NCI-H460 (cell line): ENCODE data around the gene LYVE1. TPM values are rescaled to one million over a fixed set of nuclear protein-coding genes. Genes with fewer than 3 reads are reported as not detected.
"Not testable (repeated sequence)": the region's sequence is repeated elsewhere in the genome, so short reads cannot be mapped to it uniquely, and the experiment has no call there.

Experiments used
- DNase-seq: peaks from one replicate; pipeline ENCODE4 v3.0.0-alpha.2; 2016; ENCODE audit warnings: low read depth; ENCODE audit errors: extremely low read depth
- polyA plus RNA-seq: library from polyadenylated mRNA; depleted of rRNA; stranded (reverse); fragments of >200 nt; gene quantifications from 2 replicates; pipeline ENCODE4 v1.2.3, GENCODE V29; 2014; cell fraction: nucleus; rRNA removed
- total RNA-seq: library from RNA; depleted of rRNA; stranded (reverse); fragments of >200 nt; shearing (Covaris generic); gene quantifications from 2 replicates; pipeline ENCODE4 v1.2.3, GENCODE V29; 2014; rRNA removed

LYVE1 gene, protein sequence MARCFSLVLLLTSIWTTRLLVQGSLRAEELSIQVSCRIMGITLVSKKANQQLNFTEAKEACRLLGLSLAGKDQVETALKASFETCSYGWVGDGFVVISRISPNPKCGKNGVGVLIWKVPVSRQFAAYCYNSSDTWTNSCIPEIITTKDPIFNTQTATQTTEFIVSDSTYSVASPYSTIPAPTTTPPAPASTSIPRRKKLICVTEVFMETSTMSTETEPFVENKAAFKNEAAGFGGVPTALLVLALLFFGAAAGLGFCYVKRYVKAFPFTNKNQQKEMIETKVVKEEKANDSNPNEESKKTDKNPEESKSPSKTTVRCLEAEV
- total RNA-seq, result not detected in 2 replicates
- not detected in 2 replicates for polyA plus RNA-seq

DNA sequence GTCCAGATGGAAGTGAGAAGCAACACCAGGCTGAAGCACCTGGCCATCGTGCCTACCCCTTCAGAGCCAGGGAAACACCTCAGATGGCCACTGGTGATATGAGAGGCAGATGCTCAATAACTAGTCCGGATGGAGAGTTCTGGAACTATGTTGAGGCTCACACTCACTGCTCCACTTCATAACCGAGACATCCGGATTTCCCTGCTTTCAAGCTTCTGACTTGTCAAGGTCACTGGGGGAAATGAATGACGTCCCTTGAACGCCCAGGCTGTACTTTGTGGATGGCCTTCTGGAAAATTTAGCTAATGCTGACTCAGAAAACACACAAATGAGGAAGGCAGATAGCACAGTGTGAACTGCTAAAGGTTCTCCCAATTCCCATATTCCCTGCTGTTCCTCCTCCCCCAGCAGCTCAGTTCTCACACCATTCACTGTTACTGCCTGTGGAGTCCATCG, at the start of gene LYVE1:
Gene LYVE1, minus strand, starts transcription at position 180 of the 456 bp plus-strand sequence. Its CDS starts 133 bp downstream, at position 47.
- no peak for DNase-seq

DNA sequence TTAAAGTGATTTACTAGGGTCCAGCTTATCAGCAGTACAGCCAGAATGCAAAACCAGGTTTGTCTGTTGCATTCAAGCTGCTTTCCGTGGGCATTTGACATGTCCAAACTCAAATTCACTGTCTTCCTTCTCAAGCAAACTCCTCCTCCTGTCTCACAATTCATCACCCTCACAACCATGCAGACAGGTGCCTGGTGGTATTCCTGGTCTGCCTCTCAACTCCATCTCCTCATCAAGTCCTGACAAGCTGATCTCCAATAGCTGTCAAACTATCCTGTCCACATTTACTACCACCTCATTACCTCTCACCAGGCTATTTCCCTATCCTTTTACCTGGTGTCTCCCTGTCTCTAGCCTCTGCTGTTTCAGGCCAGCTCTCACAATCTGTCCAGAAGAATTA, 49.1 kb upstream of the LYVE1 start:
- no peak for DNase-seq

DNA sequence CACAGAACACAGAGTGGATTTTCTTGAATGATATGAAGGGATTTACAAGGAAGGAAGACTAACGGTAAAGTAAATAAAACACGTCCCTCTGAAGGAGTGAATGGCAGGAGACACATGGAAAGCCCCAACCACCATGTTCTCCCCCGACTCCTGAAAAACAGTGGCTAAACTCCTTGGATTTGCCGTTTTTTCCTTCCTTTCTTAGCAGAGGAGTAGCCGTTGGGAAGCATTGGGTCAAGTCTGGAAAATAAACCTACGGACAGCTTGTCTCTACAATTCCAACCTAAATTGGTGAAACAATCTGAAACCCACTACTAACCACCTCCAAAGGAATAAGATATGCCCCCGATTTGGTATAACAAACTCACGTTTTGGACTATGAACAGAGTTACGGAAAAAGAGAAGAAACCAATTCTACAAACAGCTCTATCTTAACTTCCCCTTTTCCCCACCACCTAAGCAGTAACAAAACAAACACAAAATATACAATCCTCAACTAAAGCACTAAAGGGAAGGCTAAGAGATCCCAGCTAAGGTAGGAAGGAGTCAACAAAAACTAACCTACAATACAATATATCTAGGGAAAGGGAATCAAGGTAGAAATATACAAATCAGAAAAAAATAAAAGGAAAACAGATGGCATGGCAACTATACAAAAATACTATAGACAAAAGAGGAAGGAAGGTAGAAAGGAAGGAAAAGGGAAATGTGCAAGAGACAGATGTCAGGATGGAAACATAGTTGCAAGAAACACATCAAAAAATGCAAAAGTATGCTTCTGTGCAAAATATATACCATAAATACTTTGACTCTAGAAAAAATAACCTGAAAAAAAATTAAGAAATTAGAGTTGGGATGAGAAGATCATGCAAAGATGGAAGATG, 43.8 kb upstream of the LYVE1 start:
- DNase-seq, result no peak

DNA sequence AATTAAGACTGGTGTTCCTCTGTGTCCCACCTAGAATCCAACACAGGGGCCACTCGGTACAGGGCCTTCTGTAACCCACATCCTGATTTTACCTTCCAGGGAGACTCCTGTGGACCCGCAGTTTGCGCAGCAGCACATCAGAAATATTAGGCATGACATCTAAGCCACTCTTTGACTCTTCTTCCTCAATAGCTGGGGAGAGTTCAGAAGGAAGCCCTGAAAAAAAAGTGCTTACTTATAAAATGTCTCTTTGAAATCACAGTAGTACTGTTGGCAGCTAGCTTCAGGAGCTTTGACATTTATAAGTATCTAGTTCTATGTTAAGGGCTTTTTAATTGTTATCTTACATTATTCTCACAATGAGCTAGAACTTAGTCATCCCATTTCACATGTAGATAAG, 41.2 kb upstream of the LYVE1 start:
- DNase-seq, result no peak

DNA sequence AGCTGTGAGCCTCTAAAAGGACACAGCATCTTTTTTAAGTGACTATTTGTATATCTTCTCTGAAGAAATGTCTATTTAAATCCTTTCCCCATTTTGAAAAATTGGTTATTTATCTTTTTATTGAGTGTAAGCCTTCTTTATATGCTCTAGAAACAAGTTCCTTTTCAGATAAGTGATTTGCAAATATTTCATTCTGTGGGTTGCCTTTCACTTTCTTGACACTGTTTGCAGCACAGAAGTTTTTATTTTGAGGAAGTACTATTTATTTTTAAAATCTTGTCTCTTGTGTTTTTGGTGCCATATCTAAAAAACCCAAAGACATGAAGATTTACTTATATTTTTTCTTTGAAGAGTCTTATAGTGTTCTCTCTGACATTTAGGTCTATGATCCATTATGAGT, 40.1 kb upstream of the LYVE1 start:
- no peak for DNase-seq

DNA sequence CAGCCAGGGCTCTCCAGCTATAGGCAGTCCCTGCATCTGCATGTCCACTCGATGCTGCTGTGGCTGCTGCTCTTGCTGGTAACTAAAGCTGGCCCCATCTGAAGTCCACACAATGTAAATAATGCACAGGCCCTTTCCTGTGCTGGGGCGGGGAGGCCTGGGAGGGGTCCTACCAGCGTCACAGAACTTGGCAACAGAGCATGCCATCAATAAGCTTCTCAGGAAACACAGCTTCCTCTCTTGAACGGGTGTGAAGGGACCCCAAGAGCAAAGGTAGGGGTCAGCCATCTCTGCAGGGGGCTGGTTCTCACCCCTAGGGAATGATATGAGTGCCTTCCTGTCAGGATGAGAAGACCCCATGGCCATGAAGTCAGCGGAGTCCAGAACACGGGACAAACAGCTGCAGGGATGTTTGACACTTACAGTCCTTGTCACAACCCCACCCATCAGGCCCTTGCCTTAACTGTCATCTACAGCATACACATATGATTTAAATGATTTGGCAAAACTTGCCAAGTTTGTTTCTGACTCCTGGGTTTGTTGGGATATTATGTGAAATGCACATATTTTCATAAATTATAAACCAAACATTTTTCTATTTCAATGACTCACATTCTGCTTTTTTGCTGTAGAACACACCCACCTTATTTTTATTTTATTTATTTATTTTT, 39.1 kb upstream of the LYVE1 start:
- no peak for DNase-seq

DNA sequence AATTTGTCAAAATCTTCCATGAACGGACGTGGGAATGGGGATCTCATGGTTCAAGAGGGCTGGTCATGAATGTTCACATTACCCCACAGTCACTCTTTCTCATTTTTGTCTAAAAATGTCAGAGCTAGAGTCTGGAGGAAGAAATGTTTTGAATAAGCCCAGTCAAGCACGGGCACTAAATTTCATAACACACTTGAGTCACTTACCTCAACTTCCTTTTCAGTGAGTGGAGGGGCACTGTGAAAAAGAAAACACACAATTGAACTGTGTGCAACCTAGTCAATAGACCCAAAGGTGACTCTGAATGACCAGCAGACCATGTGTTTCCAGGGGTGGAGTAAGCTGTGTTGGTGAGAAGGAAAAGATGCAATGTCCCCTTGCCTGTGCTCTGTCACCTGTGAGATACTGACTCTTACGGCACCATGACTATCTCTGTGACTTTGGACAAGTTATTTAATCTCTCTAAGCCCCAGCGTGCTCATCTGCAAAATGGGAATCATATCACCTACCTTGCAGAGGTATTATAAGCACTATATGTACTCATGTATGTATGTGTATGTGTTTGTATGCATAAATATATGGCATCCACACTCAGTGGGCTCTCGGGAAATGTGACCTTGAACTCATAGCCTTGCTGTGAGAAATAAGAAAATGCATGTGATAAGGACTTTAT, 38.2 kb upstream of the LYVE1 start:
- DNase-seq, result no peak

DNA sequence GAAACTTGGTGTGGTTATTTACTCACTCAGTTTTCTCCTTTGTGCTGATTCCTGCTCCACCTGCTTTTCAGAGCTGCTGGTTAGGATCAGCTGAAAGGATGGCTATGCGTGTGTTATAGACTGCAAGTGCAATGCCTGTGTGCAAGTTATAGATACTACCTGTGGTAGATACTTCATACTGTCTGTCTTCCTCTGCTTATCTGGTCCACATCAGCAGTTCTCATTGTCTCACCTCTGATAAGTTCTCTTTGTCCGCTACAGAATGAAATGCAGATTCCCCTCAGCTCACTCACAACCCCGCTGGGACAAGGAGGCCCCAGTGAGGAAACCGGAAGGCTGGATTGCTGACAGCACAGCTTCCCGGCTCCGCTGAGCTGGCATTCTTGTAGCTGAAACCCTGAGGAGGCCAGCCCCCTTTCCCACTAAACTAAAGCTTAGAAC, 37.5 kb upstream of the LYVE1 start:
- DNase-seq, result no peak

DNA sequence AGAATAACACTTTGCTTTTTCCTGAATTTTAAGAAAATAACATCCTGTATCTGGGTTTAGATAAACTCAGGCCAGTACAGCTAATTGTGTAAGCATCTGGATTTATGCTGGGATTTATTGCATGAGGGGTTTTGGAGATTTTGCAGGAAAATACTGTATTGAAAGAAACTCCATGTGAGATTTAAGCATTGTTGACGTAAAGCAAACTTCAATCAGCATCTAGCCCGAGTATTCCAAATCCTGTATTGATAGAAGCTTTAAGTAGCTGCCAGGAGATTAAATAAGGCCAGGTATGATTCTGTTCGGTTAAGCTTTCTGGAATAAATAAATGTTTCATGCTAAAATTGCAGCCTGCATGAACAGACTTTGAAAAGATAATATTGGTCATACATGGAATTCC, 36.3 kb upstream of the LYVE1 start:
- DNase-seq, result no peak

DNA sequence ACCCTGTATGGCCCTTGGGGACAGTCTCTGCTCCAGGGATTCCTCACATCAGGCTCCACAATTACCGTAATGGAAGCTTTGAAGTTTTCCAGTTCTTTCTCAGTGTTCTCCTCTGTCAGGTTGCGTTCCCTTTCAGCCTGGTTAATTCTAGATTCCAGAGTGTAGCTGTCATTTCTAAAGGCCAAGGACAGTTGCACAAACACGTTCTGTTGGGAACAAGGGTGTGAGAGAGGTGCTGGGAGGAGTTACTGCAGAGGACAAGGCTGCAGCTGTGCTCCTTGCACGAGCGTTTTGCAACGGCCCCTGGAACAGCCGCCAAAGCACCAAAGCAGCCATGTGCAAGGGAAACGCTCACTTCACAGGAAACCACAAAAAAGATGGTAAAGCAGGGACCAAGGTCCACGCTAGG, 35.9 kb upstream of the LYVE1 start:
- no peak for DNase-seq

DNA sequence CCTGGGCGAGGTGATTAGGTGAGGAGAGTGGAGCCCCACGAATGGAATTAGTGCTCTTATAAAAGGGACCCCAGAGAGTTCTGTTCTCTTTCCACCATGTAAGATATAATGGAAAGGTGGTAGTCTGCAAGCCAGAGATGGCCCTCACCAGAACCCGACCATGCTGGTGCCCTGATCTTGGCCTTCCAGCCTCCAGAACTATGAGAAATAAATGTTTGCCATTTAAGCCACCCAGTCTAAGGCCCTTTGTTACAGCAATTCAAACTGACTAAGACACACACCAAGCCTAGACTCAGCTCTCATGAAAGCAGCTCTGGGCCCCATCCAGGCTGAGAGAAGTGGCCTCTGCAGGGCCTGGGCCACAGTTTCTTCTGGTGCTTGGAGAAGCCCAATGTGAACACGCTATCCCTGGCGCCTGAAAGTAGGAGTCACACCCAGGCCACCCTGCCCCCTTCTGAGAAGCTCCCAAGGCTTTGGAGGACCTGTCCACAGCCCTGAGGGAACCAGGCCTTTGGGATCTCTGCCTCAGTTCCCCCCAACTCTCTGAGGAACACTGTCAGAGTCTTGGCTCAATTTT, 35.3 kb upstream of the LYVE1 start:
- no peak for DNase-seq

DNA sequence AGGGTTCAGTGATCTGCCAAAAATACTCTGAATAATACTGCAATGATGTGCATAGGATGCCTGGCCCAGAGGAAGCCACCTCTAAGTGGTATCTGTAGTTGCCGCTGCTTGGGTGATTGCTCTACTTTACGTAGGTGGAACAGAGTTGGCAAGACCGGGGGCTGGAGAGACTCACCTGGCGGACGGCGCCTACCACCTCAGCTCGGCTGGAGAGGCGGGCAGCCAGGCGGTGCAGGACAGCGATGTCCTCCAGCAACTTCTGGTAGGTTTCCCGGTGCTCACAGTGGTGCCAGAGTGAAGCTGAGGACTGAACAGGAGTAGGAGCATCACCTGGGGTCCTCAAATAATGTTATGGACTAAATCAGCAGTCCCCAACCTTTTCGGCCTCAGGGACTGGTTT, 34.5 kb upstream of the LYVE1 start:
- no peak for DNase-seq

DNA sequence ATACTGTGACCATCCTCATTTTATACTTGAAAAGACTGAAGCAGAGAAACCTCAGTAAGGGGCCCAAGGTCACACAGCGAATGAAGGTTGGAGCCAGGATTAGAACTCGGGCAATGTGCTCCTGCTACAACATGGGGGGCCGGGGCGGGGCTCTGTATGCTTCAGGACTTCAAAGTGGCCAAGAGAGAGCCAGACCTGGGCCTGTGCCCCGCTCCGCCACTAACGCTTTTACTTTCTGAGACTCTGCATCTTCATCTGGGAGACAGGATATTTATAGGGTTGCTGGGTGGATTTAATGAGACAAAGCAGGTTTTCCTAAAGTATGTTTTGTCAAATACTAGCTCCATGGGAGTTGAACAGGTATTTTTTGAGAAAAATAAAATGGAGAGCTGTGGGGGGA, 33.9 kb upstream of the LYVE1 start:
- no peak for DNase-seq

DNA sequence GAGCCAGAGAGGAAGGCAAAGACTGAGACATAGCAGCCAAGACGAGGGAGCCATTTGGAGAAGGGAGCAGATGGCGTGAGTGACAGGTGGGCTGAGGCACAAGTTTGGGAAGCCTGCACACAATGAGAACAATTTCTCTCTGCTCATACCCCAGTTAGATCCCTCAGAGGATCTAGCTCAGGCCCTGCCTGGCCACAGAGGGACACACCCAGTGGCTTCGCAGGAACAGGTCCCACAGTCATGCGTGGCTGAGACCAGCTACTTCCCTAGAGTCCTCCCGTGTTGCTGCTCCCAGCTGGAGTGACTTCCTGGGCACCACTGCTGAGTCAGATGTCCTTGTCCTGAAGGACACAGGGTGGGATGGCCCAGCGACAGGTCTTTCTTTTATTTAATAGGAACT, 33.4 kb upstream of the LYVE1 start:
- no peak for DNase-seq

DNA sequence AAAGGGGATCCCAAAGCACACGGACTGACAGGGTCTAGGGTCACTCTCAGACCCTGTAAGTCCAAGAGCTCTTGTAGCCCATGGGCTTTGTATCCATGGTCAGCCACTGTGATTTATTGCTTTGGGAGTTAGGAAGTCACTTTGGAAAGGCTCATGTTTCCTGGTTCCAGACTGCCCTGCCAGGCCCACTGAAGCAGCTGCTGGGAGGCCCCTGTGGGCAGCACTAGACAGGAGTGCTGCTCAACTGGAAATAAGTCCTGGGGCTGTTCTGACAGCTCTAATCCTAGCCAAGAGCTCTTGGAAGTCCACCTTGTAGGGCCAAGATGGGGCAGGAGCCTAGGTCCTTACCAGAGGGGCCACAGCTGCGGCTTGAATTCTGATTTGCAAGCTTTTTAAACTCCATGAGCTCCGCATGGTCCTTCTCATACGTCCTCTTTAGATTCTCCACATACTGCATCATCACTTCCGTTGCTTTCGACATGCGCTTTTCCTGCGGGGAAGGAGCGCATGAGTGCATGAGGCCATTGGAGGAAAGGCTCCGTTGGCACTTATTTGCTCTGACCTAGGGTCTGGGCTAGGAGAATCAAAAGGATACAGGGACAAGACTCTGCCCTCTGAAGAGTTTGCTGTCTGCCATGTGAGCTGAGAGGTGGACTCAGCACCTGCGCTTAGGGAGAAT, 32.2 kb upstream of the LYVE1 start:
- no peak for DNase-seq

DNA sequence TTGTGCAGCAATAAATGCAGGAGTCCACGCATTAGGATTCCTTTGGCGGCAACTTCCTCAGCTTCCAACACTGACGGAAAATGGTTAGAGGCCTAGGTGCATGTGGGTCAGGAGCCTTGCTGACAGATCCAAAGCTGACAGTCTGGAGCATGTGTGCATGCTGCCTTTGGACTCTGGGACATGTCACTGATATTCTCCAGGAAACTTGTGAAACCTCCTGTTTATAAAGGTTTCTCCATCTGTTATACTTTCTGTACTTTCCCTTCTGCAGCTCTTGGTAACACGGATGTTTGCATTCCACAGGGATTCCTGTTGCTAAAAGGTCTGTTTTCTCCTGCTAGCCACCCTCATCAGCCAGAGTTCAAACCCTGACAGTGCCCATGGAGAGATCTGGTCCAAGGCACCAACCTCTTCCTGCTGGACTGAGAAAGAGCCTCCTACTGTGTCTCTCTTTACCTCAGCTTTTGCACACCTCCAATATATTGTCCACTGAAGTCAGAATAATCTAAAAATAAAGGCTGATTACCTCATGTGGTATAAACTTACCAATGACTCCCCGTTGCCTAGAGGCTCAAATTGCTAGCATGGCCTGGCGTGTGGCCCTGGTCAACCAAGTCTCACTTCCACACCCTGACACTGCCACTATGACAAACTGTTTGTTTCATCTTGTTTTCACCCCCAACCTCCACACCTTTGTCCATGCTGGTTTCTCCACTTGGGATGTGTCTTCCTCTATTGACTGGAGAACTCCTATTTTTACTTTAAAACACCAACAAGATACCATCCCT, 31.1 kb upstream of the LYVE1 start:
- DNase-seq, result no peak

DNA sequence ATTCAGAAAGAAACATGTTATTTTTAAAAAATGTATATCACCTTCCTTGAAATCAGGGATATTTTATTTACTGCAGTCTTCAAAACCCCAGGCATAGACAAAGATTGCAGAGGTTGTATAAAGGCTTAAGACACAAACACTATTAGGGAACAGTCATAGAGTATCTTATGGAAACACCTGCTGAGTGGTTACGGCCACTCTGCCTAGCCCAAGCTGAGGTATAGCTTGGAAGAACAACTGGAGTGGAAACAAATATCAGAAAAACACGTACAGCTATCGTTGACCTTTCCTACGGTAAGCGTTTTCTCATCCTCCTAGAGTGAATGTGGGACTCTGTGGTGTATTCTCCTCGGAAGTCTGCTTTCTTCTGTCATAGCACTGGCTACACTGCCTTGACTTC, 30.4 kb upstream of the LYVE1 start:
- no peak for DNase-seq

DNA sequence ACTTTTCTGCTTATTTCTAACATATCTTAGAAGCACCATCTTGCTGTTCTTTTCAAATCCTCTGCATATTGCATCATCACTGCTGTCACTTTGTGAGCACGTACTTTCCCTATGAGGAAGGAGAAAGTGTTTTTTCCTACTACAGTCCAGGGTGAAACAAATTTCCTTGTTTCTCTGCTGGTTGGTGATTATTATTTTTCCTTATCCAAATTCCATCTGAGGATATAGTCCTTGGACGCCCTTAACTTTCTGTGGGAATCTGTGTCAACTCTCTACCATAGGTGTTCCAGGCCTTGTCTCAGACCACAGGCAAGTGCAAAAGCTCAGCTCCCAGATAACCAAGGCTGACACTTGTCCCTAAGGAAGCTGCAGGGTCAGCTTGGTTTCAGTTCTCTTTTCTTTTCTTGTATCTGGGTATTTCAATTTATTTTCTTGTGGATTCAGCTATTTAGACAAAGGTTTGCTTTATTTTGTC, 29.4 kb upstream of the LYVE1 start:
- DNase-seq, result no peak

DNA sequence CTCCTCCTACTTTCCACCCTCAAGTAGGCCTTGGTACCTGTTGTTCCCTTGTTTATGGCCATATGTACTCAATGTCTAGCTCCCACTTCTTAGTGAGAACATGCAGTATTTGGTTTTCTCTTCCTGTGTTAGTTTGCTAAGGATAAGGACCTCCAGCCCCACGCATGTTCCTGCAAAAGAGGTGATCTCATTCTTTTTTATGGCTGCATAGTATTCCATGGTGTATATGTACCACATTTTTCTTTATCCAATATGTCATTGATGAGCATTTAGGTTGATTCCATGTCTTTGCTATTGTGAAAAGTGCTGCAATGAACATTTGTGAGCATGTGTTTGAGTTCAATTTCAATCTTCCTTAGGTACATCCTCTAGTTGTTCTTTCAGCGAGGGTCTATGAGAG, 27.4 kb upstream of the LYVE1 start:
- DNase-seq, result not testable (repeated sequence)
